Stromal cell of bone marrow (primary cell): ENCODE results near the gene FKBP8.

Source experiments
- DNase-seq: peaks from one replicate; pipeline ENCODE4 v3.0.0-alpha.2; 2012; ENCODE audit warnings: low read depth

Gene FKBP8

GRCh38 chr19:18483119-18483890 is 60.1 kb downstream of the FKBP8 start:
- DNase-seq, result no peak
